PC-9 (cell line): Measurements from ENCODE around the gene DCANP1. TPM values are rescaled to one million over a fixed set of nuclear protein-coding genes. Genes with fewer than 3 reads are reported as not detected.

ENCODE experiments used
- BruUV-seq: library from RNA; stranded (reverse); fragments of 400-500 nt; replicated peaks from 2 replicates; lab custom pipeline; 2021; lab: Mats Ljungman, UMichigan
- CTCF ChIA-PET: fragments of 300-600 bp; sonication (Branson Sonifier 250); formaldehyde crosslinking; loops from one replicate; lab custom pipeline; 2022; ENCODE audit warnings: antibody characterized with exemption; lab: Charles Lee
- POLR2A ChIA-PET: fragments of 300-600 bp; sonication (Branson Sonifier 250); formaldehyde crosslinking; loops from one replicate; lab custom pipeline; 2022; ENCODE audit warnings: antibody characterized with exemption; ENCODE audit not compliant: unreplicated experiment; lab: Charles Lee
- DNase-seq, 2 experiments: peaks; one replicate each; pipeline versions ENCODE4 v3.0.0 to v3.0.0-alpha.2; 2015 to 2022; ENCODE audit warnings: mixed read lengths in 1 of 2
- H2AFZ ChIP-seq: fragments of 200-600 bp; sonication (generic); 2 replicates; pipeline ENCODE4 v1.8.1; 2017; ENCODE audit warnings: antibody characterized with exemption
- H3F3A ChIP-seq: fragments of 200-600 bp; sonication (generic); 2 replicates; pipeline ENCODE4 v1.8.1; 2017; ENCODE audit warnings: antibody characterized with exemption, mild to moderate bottlenecking, low read depth; ENCODE audit not compliant: insufficient read depth
- H3K27ac ChIP-seq: fragments of 200-600 bp; sonication (generic); 2 replicates; pipeline ENCODE4 v1.6.1; 2016; ENCODE audit warnings: mixed run types
- H3K27me3 ChIP-seq: fragments of 200-600 bp; sonication (generic); 2 replicates; pipeline ENCODE4 v1.6.1; 2016; ENCODE audit warnings: low read depth, mixed run types; ENCODE audit not compliant: insufficient read depth
- H3K36me3 ChIP-seq: fragments of 200-600 bp; sonication (generic); 2 replicates; pipeline ENCODE4 v1.6.1; 2016; ENCODE audit warnings: low read depth, mixed run types
- H3K4me1 ChIP-seq: fragments of 200-600 bp; sonication (generic); replicated peaks from 2 replicates; pipeline ENCODE4 v1.6.1; 2016; ENCODE audit warnings: mixed run types; ENCODE audit not compliant: insufficient read depth
- H3K4me2 ChIP-seq: fragments of 200-600 bp; sonication (generic); 2 replicates; pipeline ENCODE4 v1.6.1; 2017; ENCODE audit warnings: mixed run types
- H3K4me3 ChIP-seq: fragments of 200-600 bp; sonication (generic); 2 replicates; pipeline ENCODE4 v1.6.1; 2016; ENCODE audit warnings: mixed run types
- H3K79me2 ChIP-seq: fragments of 200-600 bp; sonication (generic); 2 replicates; pipeline ENCODE4 v1.6.1; 2017; ENCODE audit warnings: low read depth, mixed run types
- H3K9me2 ChIP-seq: fragments of 200-600 bp; sonication (generic); 2 replicates; pipeline ENCODE4 v1.8.1; 2017; ENCODE audit warnings: mild to moderate bottlenecking; ENCODE audit not compliant: insufficient read depth
- H3K9me3 ChIP-seq: fragments of 200-600 bp; sonication (generic); 2 replicates; pipeline ENCODE4 v1.8.1; 2016; ENCODE audit warnings: low read depth; ENCODE audit not compliant: insufficient read depth
- H4K20me1 ChIP-seq: fragments of 200-600 bp; sonication (generic); 2 replicates; pipeline ENCODE4 v1.8.1; 2017; ENCODE audit not compliant: insufficient read depth
- CTCF ChIP-seq: fragments of 200-600 bp; sonication (generic); conservative IDR thresholded peaks from 2 replicates; pipeline ENCODE4 v1.6.1; 2017; ENCODE audit warnings: mixed run types, antibody characterized with exemption, mild to moderate bottlenecking, moderate library complexity
- EZH2 ChIP-seq: fragments of 200-600 bp; sonication (generic); IDR thresholded peaks from 2 replicates; pipeline ENCODE4 v1.8.0; 2017; ENCODE audit warnings: antibody characterized with exemption, low read depth
- intact Hi-C: fragments of 100-400 bp; cut with micrococcal nuclease; formaldehyde crosslinking; loops from one replicate; pipeline ENCODE4 v1.10.0; 2022; ENCODE audit not compliant: unreplicated experiment
- total RNA-seq: library from RNA; stranded (reverse); gene quantifications from 2 replicates; pipeline ENCODE4 v1.2.3, GENCODE V29; 2021

Gene DCANP1
- total RNA-seq, 1 experiment from 2014 or later: not detected

- Histone ChIP-seq H3F3A (no peaks in the 10 kb centered on the region), H3K36me3 (no peaks in the 10 kb centered on the region), H2AFZ (no peak overlapping the region), H3K4me2 (no peak overlapping the region), H3K79me2 (no peaks in the 10 kb centered on the region), H3K4me3 (no peak overlapping the region), H3K9me3 (no peaks in the 10 kb centered on the region), H4K20me1 (no peaks in the 10 kb centered on the region), H3K27ac (no peak overlapping the region), H3K4me1 (no peaks in the 10 kb centered on the region), H3K9me2 (no peaks in the 10 kb centered on the region), H3K27me3 (peaks cover 75% of the 10 kb centered on the region)
- intact Hi-C loops: no loop called here
- ChIA-PET CTCF (no interaction called here), POLR2A (no interaction called here)
- DNase-seq: no peak
- BruUV-seq: no TSS peak
- TF ChIP-seq EZH2 (no peak), CTCF (no peak)
Observed at GRCh38 chr5:135450336-135450735, 3.2 kb upstream of the DCANP1 start.

- ChIA-PET POLR2A (no interaction called here), CTCF (no interaction called here)
- Histone ChIP-seq H3K27me3 (peaks cover 76% of the 10 kb centered on the region), H3K4me3 (no peak overlapping the region), H3K79me2 (no peaks in the 10 kb centered on the region), H3K4me1 (no peaks in the 10 kb centered on the region), H3F3A (no peaks in the 10 kb centered on the region), H3K9me2 (no peaks in the 10 kb centered on the region), H3K27ac (no peak overlapping the region), H3K36me3 (no peaks in the 10 kb centered on the region), H4K20me1 (no peaks in the 10 kb centered on the region), H2AFZ (no peak overlapping the region), H3K4me2 (no peak overlapping the region), H3K9me3 (no peaks in the 10 kb centered on the region)
- TF ChIP-seq EZH2 (no peak), CTCF (no peak)
- intact Hi-C loops: no loop called here
- no peak for DNase-seq
- no TSS peak for BruUV-seq
Observed at GRCh38 chr5:135449644-135450043, 2.5 kb upstream of the DCANP1 start.

GRCh38 chr5:135448791-135449507, 1.8 kb upstream of the DCANP1 start:
- Histone ChIP-seq H3K4me3 (no peak overlapping the region), H3K9me2 (no peaks in the 10 kb centered on the region), H3K36me3 (no peaks in the 10 kb centered on the region), H3K4me2 (no peak overlapping the region), H3K27ac (no peak overlapping the region), H3K4me1 (no peaks in the 10 kb centered on the region), H4K20me1 (no peaks in the 10 kb centered on the region), H3F3A (no peaks in the 10 kb centered on the region), H3K9me3 (no peaks in the 10 kb centered on the region), H3K27me3 (peaks cover 83% of the 10 kb centered on the region), H3K79me2 (no peaks in the 10 kb centered on the region), H2AFZ (no peak overlapping the region)
- TF ChIP-seq EZH2 (no peak), CTCF (no peak)
- intact Hi-C loops: no loop called here
- ChIA-PET POLR2A (no interaction called here), CTCF (interaction anchor here (1.4 kb wide), 1 partner anchor 9 kb away, joined by 4 read pairs; no protein-coding TSS in a partner anchor)
- DNase-seq: no peak
- no TSS peak for BruUV-seq
